ENCODE measurements around the gene TEC. TPM values are rescaled to one million over a fixed set of nuclear protein-coding genes. Genes with fewer than 3 reads are reported as not detected.

The TEC gene
- 3.0 and 8.3 TPM in 2 replicates for total RNA-seq (2014; rRNA removed; shearing (Covaris generic))
- 1.9 and 2.9 TPM in 2 replicates for polyA plus RNA-seq (2016; fragmentation: Nextera tagmentation; extraction: Ambion mirVana)
- long read RNA-seq, partial matches to known transcripts, result 2 of 4 reads
- long read RNA-seq, other reads (novel, unspliced or antisense), result 1 of 4 reads

GRCh38 chr4:48268956-48269860 lies at the start of gene TEC:
TEC (minus strand) TSS chr4:48269838; CDS start chr4:48228614, 41,224 bp downstream.
- DNase-seq (ENCODE audit: low spot score) (peak; percentile 80), ATAC-seq (peak; percentile 90)
- no peaks in the 10 kb centered on the region for H4K20me1 ChIP-seq (replicated peaks; ENCODE audit: insufficient read depth)
- Mint-ChIP-seq H3K4me1 (peaks cover 14% of the 10 kb centered on the region), H3K36me3 (ENCODE audit: low read depth) (peaks cover 12% of the 10 kb centered on the region; the same call in 2 of the 3 replicates), H3K27ac (peak within 1 kb of the TSS; percentile 83), H3K9me3 (peaks cover 19% of the 10 kb centered on the region), H3K4me3 (peak within 1 kb of the TSS; percentile 98), H3K27me3 (ENCODE audit: insufficient read depth, low read depth, poor library complexity) (peaks cover 7% of the 10 kb centered on the region)
- peak within 1 kb of the TSS; percentile 87 for H3K4me2 ChIP-seq
- H3K9me2 ChIP-seq (ENCODE audit: insufficient read depth), result peaks cover 4% of the 10 kb centered on the region; the same call in 1 of the 2 replicates
- TF ChIP-seq ZNF331 (CRISPR knock-in tag; IDR thresholded peaks at IDR 0.05; ENCODE audit: low read depth) (no peak), ZNF114 (CRISPR knock-in tag; IDR thresholded peaks at IDR 0.05) (no peak), POLR2AphosphoS5 (IDR thresholded peaks at IDR 0.05; ENCODE audit: low read depth) (peak; percentile 71), STAT1 (IDR thresholded peaks at IDR 0.05; ENCODE audit: unreplicated experiment) (no peak)
- TF ChIP-seq, protein P1, sequence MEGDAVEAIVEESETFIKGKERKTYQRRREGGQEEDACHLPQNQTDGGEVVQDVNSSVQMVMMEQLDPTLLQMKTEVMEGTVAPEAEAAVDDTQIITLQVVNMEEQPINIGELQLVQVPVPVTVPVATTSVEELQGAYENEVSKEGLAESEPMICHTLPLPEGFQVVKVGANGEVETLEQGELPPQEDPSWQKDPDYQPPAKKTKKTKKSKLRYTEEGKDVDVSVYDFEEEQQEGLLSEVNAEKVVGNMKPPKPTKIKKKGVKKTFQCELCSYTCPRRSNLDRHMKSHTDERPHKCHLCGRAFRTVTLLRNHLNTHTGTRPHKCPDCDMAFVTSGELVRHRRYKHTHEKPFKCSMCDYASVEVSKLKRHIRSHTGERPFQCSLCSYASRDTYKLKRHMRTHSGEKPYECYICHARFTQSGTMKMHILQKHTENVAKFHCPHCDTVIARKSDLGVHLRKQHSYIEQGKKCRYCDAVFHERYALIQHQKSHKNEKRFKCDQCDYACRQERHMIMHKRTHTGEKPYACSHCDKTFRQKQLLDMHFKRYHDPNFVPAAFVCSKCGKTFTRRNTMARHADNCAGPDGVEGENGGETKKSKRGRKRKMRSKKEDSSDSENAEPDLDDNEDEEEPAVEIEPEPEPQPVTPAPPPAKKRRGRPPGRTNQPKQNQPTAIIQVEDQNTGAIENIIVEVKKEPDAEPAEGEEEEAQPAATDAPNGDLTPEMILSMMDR (conservative IDR thresholded peaks at IDR 0.05; ENCODE audit: low read depth in 2 of 2), result no peak
- TF ChIP-seq, protein P2, sequence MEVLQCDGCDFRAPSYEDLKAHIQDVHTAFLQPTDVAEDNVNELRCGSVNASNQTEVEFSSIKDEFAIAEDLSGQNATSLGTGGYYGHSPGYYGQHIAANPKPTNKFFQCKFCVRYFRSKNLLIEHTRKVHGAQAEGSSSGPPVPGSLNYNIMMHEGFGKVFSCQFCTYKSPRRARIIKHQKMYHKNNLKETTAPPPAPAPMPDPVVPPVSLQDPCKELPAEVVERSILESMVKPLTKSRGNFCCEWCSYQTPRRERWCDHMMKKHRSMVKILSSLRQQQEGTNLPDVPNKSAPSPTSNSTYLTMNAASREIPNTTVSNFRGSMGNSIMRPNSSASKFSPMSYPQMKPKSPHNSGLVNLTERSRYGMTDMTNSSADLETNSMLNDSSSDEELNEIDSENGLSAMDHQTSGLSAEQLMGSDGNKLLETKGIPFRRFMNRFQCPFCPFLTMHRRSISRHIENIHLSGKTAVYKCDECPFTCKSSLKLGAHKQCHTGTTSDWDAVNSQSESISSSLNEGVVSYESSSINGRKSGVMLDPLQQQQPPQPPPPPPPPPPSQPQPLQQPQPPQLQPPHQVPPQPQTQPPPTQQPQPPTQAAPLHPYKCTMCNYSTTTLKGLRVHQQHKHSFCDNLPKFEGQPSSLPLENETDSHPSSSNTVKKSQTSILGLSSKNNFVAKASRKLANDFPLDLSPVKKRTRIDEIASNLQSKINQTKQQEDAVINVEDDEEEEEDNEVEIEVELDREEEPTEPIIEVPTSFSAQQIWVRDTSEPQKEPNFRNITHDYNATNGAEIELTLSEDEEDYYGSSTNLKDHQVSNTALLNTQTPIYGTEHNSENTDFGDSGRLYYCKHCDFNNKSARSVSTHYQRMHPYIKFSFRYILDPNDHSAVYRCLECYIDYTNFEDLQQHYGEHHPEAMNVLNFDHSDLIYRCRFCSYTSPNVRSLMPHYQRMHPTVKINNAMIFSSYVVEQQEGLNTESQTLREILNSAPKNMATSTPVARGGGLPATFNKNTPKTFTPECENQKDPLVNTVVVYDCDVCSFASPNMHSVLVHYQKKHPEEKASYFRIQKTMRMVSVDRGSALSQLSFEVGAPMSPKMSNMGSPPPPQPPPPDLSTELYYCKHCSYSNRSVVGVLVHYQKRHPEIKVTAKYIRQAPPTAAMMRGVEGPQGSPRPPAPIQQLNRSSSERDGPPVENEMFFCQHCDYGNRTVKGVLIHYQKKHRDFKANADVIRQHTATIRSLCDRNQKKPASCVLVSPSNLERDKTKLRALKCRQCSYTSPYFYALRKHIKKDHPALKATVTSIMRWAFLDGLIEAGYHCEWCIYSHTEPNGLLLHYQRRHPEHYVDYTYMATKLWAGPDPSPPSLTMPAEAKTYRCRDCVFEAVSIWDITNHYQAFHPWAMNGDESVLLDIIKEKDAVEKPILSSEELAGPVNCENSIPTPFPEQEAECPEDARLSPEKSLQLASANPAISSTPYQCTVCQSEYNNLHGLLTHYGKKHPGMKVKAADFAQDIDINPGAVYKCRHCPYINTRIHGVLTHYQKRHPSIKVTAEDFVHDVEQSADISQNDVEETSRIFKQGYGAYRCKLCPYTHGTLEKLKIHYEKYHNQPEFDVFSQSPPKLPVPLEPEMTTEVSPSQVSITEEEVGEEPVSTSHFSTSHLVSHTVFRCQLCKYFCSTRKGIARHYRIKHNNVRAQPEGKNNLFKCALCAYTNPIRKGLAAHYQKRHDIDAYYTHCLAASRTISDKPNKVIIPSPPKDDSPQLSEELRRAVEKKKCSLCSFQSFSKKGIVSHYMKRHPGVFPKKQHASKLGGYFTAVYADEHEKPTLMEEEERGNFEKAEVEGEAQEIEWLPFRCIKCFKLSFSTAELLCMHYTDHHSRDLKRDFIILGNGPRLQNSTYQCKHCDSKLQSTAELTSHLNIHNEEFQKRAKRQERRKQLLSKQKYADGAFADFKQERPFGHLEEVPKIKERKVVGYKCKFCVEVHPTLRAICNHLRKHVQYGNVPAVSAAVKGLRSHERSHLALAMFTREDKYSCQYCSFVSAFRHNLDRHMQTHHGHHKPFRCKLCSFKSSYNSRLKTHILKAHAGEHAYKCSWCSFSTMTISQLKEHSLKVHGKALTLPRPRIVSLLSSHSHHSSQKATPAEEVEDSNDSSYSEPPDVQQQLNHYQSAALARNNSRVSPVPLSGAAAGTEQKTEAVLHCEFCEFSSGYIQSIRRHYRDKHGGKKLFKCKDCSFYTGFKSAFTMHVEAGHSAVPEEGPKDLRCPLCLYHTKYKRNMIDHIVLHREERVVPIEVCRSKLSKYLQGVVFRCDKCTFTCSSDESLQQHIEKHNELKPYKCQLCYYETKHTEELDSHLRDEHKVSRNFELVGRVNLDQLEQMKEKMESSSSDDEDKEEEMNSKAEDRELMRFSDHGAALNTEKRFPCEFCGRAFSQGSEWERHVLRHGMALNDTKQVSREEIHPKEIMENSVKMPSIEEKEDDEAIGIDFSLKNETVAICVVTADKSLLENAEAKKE (CRISPR knock-in tag; IDR thresholded peaks at IDR 0.05), result no peak
- H3F3A ChIP-seq (replicated peaks; ENCODE audit: low read depth), result peaks cover 10% of the 10 kb centered on the region
- H3K36me3 ChIP-seq (ENCODE audit: insufficient read depth), result no peaks in the 10 kb centered on the region; the same call in 1 of the 2 replicates
- no peaks in the 10 kb centered on the region for H3K27me3 ChIP-seq (ENCODE audit: insufficient read depth)
- H3K79me2 ChIP-seq (replicated peaks; ENCODE audit: insufficient read depth), result peaks cover 33% of the 10 kb centered on the region
- peak within 1 kb of the TSS; percentile 64 for H3K4me3 ChIP-seq
- H3K27ac ChIP-seq (ENCODE audit: low read depth), result peak within 1 kb of the TSS; percentile 89
- H3K4me1 ChIP-seq (ENCODE audit: insufficient read depth), result peaks cover 15% of the 10 kb centered on the region
- peak within 1 kb of the TSS; percentile 97 for H2AFZ ChIP-seq
